ENCODE data around the gene TPP2. TPM values are rescaled to one million over a fixed set of nuclear protein-coding genes. Genes with fewer than 3 reads are reported as not detected.

TPP2 gene
- total and polyA plus RNA-seq, 9 of the 15 experiments (the other 6 are each of a cell fraction or from before 2014, with no cell fraction given) = 18.8 to 87.7 (median 55.9) TPM

DNA sequence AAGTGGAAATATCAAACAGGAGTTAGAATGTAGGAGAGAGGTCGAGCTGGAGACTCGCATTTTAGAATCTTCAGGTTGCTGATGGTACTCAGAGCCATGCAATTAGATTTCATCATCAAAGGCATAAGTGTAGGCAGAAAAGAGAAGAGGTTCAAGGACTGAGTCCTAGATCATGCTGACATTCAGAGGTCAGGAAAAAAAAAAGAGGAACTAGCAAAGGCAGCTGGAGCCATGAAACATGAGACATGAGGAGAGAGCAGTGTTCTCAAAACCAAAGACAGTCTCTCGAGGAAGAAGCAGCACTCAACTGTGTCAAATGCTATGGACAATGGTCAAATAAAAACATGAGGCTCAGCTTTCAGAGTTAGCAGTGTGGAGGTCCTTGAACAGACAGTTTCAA is 12.4 kb upstream of the TPP2 start (continued):
- TF ChIP-seq SPI1 (IDR thresholded peaks at IDR 0.05; ENCODE audit: borderline replicate concordance, low read depth, low read length) (peak; percentile 82), ZFP36 (IDR thresholded peaks at IDR 0.05; ENCODE audit: low read depth, low read length, partially characterized antibody) (peak; percentile 65), BACH1 (tag; IDR thresholded peaks at IDR 0.05) (no peak), CTBP1 (IDR thresholded peaks at IDR 0.05; ENCODE audit: borderline replicate concordance) (peak; percentile 46; the same call in 1 of the 2 replicates), MAFG (tag; conservative IDR thresholded peaks at IDR 0.05) (no peak), SMARCE1 (IDR thresholded peaks at IDR 0.05) (peak; percentile 38; the same call in 1 of the 2 replicates), MEIS2 (IDR thresholded peaks at IDR 0.05; ENCODE audit: partially characterized antibody) (peak; percentile 54)
- TF ChIP-seq, protein P1, sequence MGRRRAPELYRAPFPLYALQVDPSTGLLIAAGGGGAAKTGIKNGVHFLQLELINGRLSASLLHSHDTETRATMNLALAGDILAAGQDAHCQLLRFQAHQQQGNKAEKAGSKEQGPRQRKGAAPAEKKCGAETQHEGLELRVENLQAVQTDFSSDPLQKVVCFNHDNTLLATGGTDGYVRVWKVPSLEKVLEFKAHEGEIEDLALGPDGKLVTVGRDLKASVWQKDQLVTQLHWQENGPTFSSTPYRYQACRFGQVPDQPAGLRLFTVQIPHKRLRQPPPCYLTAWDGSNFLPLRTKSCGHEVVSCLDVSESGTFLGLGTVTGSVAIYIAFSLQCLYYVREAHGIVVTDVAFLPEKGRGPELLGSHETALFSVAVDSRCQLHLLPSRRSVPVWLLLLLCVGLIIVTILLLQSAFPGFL (CRISPR knock-in tag; IDR thresholded peaks at IDR 0.05) = no peak
- TF ChIP-seq, protein P2, sequence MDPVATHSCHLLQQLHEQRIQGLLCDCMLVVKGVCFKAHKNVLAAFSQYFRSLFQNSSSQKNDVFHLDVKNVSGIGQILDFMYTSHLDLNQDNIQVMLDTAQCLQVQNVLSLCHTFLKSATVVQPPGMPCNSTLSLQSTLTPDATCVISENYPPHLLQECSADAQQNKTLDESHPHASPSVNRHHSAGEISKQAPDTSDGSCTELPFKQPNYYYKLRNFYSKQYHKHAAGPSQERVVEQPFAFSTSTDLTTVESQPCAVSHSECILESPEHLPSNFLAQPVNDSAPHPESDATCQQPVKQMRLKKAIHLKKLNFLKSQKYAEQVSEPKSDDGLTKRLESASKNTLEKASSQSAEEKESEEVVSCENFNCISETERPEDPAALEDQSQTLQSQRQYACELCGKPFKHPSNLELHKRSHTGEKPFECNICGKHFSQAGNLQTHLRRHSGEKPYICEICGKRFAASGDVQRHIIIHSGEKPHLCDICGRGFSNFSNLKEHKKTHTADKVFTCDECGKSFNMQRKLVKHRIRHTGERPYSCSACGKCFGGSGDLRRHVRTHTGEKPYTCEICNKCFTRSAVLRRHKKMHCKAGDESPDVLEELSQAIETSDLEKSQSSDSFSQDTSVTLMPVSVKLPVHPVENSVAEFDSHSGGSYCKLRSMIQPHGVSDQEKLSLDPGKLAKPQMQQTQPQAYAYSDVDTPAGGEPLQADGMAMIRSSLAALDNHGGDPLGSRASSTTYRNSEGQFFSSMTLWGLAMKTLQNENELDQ (CRISPR knock-in tag; IDR thresholded peaks at IDR 0.05; ENCODE audit: borderline replicate concordance) = no peak
- TF ChIP-seq, protein P3, sequence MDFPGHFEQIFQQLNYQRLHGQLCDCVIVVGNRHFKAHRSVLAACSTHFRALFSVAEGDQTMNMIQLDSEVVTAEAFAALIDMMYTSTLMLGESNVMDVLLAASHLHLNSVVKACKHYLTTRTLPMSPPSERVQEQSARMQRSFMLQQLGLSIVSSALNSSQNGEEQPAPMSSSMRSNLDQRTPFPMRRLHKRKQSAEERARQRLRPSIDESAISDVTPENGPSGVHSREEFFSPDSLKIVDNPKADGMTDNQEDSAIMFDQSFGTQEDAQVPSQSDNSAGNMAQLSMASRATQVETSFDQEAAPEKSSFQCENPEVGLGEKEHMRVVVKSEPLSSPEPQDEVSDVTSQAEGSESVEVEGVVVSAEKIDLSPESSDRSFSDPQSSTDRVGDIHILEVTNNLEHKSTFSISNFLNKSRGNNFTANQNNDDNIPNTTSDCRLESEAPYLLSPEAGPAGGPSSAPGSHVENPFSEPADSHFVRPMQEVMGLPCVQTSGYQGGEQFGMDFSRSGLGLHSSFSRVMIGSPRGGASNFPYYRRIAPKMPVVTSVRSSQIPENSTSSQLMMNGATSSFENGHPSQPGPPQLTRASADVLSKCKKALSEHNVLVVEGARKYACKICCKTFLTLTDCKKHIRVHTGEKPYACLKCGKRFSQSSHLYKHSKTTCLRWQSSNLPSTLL (IDR thresholded peaks at IDR 0.05) = no peak
- TF ChIP-seq, protein P4, sequence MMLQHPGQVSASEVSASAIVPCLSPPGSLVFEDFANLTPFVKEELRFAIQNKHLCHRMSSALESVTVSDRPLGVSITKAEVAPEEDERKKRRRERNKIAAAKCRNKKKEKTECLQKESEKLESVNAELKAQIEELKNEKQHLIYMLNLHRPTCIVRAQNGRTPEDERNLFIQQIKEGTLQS (IDR thresholded peaks at IDR 0.05) = peak; percentile 74
- TF ChIP-seq, protein P4 (CRISPR knock-in tag; conservative IDR thresholded peaks at IDR 0.05) = no peak

All from K562 (cell line).